Measurements from ENCODE around the gene MDGA2.
A peak's percentile ranks its signal among the peaks of the same experiment; 100 is the strongest.

Gene MDGA2

DNA sequence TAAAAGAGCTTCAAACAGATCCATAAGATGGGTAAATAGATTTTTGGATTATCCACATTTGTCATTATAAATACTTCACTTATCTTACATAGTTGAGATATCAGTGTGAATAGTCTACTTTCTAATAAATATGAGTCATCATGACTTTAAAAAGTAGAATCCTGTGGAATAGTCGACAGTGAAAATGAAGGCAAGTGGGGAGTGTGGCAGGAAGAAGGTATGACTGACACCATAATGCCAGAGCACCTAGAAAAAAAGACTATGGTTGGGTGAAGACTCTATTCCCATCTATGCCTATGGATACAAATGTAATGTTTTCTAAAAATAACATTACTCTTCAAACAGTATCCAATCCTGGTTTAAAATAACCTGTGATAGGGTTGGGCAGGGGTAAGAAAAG lies 117.5 kb downstream of the MDGA2 start:
- TF ChIP-seq, protein P1, sequence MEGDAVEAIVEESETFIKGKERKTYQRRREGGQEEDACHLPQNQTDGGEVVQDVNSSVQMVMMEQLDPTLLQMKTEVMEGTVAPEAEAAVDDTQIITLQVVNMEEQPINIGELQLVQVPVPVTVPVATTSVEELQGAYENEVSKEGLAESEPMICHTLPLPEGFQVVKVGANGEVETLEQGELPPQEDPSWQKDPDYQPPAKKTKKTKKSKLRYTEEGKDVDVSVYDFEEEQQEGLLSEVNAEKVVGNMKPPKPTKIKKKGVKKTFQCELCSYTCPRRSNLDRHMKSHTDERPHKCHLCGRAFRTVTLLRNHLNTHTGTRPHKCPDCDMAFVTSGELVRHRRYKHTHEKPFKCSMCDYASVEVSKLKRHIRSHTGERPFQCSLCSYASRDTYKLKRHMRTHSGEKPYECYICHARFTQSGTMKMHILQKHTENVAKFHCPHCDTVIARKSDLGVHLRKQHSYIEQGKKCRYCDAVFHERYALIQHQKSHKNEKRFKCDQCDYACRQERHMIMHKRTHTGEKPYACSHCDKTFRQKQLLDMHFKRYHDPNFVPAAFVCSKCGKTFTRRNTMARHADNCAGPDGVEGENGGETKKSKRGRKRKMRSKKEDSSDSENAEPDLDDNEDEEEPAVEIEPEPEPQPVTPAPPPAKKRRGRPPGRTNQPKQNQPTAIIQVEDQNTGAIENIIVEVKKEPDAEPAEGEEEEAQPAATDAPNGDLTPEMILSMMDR (IDR thresholded peaks at IDR 0.05; ENCODE audit: low read depth, low read length), result no peak
- no peak overlapping the region for H3K4me3 ChIP-seq (ENCODE audit: low read depth, low read length)
- DNase-seq, result no peak

DNA sequence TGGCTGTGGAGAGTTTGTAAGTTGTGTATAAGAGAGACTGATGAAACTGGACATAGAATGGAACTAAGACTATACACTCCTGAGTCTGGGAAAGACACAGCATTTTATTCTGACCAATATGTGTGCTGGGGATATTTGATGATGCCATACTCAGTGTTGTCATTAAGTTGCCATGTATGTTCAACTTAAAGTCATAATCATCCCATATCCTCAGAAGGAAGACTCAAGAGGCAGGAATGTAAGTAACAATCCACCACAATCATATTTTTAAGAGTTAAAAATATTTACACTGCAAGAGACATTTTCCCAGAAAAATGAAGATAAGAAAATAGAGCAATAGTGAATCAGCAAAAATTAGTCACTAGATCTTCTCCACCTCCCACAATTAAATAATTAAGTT lies 120.1 kb downstream of the MDGA2 start:
- no peak for DNase-seq
- H3K4me3 ChIP-seq (ENCODE audit: low read depth, low read length), result no peak overlapping the region
- H3K27me3 ChIP-seq, result no peaks in the 10 kb centered on the region
- no peaks in the 10 kb centered on the region; the same call in 1 of the 2 replicates for H3K9me3 ChIP-seq
- TF ChIP-seq, protein P1 (IDR thresholded peaks at IDR 0.05; ENCODE audit: low read depth, low read length), result no peak
- H3K4me1 ChIP-seq, result no peaks in the 10 kb centered on the region
- H3K36me3 ChIP-seq, result no peaks in the 10 kb centered on the region

More for the DNA sequence above, 117.5 kb downstream of the MDGA2 start:
- Histone ChIP-seq H3K4me1 (no peaks in the 10 kb centered on the region), H3K9me3 (no peaks in the 10 kb centered on the region; the same call in 1 of the 2 replicates), H3K27me3 (no peaks in the 10 kb centered on the region), H3K36me3 (no peaks in the 10 kb centered on the region)

DNA sequence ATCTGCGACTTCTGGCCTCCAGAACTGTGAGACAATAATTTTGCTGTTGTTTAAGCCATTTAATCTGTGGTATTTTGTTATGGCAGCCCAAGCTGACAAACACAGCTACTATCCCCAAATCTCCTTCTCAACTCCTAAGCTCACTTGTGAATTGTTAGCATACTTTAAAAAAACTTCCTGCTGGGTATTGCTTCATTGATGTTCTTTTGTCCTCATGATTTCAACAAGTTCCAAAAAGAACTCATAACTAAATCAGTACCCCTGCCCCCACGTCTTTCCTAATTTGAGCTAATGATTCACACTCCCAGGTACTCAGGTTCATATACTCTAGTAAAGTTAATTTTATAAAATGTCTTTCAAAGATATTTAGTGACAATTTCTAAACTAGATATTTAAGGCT lies 125.5 kb downstream of the MDGA2 start:
- TF ChIP-seq, protein P1 (IDR thresholded peaks at IDR 0.05; ENCODE audit: low read depth, low read length), result no peak
- H3K4me1 ChIP-seq, result no peaks in the 10 kb centered on the region
- no peak for DNase-seq
- no peak overlapping the region for H3K4me3 ChIP-seq (ENCODE audit: low read depth, low read length)
- H3K27me3 ChIP-seq, result no peaks in the 10 kb centered on the region
- no peaks in the 10 kb centered on the region for H3K9me3 ChIP-seq
- no peaks in the 10 kb centered on the region for H3K36me3 ChIP-seq

DNA sequence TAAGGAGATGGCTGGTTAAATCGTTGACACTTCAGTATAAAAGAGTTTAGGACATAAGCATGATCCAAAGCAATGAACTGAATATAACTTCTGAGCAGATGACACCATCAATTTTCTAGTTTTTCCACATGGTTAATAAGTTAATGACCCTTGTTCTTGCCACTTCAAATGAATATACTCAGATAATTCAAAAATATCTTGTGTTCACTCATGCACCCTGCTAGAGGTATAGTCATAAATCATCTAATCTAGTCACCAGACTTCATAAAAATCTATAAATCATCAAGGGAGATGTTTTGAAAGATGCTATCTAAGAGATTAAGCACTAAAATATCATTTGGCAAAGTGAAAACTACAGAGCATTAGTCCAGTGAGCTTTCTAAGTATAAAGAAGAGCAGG lies 131.9 kb downstream of the MDGA2 start:
- DNase-seq, result no peak
- no peak overlapping the region for H3K4me3 ChIP-seq (ENCODE audit: low read depth, low read length)
- no peaks in the 10 kb centered on the region for H3K9me3 ChIP-seq
- no peaks in the 10 kb centered on the region for H3K4me1 ChIP-seq
- no peaks in the 10 kb centered on the region for H3K36me3 ChIP-seq
- TF ChIP-seq, protein P1 (IDR thresholded peaks at IDR 0.05; ENCODE audit: low read depth, low read length), result no peak
- no peaks in the 10 kb centered on the region for H3K27me3 ChIP-seq

DNA sequence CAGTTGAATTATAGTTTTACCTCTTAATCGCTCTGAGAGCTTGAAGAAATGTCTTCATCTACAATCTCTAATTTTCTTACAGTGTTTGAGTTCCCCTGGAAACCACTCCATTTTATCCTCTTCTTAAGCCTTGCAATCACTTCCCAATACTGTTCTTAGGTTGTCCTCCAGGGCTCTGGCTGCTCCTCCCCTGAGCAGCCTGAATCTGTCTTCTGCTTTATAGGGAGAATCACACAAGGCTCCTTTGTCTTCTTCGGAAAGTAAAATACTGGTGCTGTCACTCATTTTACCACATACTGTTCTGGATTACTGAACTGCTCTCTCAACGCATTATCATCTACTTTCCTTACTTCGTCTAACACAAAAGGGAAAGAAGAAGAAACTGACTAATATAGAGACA lies 133.7 kb downstream of the MDGA2 start:
- no peaks in the 10 kb centered on the region for H3K9me3 ChIP-seq
- TF ChIP-seq, protein P1 (IDR thresholded peaks at IDR 0.05; ENCODE audit: low read depth, low read length), result no peak
- H3K4me1 ChIP-seq, result no peaks in the 10 kb centered on the region
- no peak overlapping the region for H3K4me3 ChIP-seq (ENCODE audit: low read depth, low read length)
- no peaks in the 10 kb centered on the region for H3K36me3 ChIP-seq
- DNase-seq, result no peak
- H3K27me3 ChIP-seq, result no peaks in the 10 kb centered on the region

DNA sequence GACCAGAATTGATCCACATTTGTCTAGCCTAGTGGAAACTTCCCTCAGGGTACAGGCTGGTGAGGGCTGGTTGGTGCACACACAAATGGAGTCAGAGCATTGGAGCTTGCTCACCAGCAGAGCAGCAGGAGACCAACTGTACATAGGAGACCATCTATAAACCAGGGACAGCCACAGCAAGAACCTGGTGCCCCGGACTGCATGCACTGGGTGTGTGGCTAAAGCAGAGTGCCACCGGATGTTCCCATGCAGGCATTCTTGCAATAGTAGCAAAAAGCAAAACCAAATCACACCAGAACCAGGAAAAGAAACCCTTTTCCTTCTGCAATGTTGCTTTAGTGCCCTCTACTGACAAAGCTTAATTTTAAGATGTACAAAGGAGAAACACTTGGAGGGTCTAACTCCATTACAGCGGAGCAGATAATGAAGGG lies 136.4 kb downstream of the MDGA2 start:
- H3K36me3 ChIP-seq, result no peaks in the 10 kb centered on the region
- peak; percentile 12 for DNase-seq
- TF ChIP-seq, protein P1 (IDR thresholded peaks at IDR 0.05; ENCODE audit: low read depth, low read length), result peak; percentile 66
- H3K4me3 ChIP-seq (ENCODE audit: low read depth, low read length), result peak overlapping the region; percentile 27
- H3K27me3 ChIP-seq, result no peaks in the 10 kb centered on the region
- no peaks in the 10 kb centered on the region for H3K4me1 ChIP-seq
- no peaks in the 10 kb centered on the region for H3K9me3 ChIP-seq

All from BE2C (cell line).